ENCODE measurements around the gene SFTA2.
"Not testable (repeated sequence)": the region's sequence is repeated elsewhere in the genome, so short reads cannot be mapped to it uniquely, and the experiment has no call there.

The SFTA2 gene

DNA sequence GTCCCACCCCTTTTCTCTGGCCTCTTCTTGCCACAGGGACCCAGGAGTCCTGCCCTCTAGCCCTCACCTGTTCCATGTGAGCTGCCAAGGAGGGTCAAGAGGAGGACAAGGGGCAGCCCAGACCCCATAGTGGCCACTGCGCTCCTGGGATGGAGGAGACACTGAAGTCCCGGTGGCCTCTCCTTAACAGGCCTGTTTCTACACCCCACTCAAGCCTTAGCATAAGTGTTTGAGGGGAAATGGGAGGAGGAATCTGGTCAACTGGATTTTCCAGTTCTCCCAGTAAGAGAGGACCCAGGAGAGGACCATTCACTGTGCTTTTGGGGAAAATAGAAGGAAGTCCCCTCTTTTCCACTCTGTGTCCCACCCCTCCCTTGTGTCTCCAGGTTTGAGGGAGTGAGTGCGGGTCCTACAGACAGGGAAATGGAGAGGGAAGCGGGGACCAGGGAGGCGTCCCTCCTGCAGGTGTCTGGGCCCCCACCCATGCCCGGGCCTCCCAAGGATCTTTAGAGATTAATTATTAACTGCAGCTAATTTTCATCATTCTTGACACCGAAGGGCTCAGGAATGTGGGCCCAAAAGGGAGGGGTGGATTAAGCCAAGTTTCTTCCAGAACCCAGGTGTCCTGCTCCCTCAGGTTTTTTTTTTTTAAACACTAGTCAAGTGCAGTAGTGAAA, at the start of gene SFTA2:
TSS of gene SFTA2 (minus strand) at position 202 of the 677 bp plus-strand sequence. CDS start at position 128, 74 bp downstream.
- DNase-seq (ENCODE audit: low read depth): no peak

- DNase-seq (ENCODE audit: low read depth): no peak
These were observed 47.7 kb upstream of the SFTA2 start for GRCh38 chr6:30979690-30980089.

GRCh38 chr6:30979141-30979540, 47.2 kb upstream of the SFTA2 start:
- no peak for DNase-seq (ENCODE audit: low read depth)

DNA sequence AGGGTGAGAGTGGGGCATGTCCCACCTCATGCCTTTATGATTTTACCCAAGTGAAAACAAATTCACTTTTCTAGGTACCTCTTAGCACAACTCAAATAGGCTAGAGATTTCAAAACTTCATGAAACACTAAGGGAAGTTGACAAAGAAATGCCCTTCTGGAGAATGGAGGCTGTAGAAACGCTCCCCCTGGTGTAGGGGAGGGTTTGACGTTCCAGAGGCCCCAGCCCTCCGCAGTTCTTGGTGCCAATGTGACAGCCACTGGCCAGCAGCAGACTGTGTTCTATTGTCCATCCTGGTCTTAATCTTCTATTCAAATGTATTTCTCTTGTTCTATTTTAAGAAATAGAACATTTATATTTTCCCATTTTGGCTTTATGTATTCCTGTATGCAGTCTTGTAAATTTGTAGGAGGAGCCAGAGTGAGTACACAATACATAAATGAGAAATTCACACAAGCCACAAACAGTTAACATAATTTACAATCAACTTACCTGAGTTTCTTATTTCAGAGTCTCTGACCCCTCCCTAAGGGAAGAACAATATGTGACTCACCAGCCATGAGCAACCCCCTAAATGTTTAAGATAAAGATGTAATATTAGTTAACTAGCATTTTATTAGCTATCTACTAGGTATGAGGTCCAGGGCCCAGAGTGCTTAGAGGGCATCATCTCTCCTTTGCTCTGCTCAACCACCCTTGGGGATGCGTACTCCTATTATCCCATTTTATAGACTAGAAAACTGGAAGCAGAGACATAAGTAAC, 42.7 kb upstream of the SFTA2 start:
- DNase-seq (ENCODE audit: low read depth): no peak

GRCh38 chr6:30972816-30973215, 40.8 kb upstream of the SFTA2 start:
- no peak for DNase-seq (ENCODE audit: low read depth)

GRCh38 chr6:30970946-30971345, 39.0 kb upstream of the SFTA2 start:
- DNase-seq (ENCODE audit: low read depth): no peak

DNA sequence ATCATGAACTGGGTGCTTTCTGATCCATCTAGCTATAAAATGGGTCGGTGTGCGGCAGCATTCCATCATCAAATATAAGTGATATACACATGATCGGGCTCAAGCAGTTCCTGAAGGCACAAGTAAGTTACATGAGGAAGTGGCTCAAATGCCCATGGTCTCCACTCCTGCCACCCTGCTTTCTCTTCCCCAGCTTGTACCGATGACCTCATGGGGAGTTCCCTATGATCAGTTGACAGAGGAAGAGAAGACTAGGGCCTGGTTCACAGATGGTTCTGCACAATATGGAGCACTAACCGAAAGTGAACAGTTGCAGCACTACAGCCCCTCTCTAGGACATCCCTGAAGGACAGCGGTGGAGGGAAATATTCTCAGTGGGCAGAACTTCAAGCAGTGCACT, 37.2 kb upstream of the SFTA2 start:
- not testable (repeated sequence) for DNase-seq (ENCODE audit: low read depth)

GRCh38 chr6:30966154-30966553, 34.2 kb upstream of the SFTA2 start:
- no peak for DNase-seq (ENCODE audit: low read depth)

GRCh38 chr6:30965140-30965601, 33.2 kb upstream of the SFTA2 start:
- DNase-seq (ENCODE audit: low read depth): no peak

- DNase-seq (ENCODE audit: low read depth): no peak
These were observed 32.1 kb upstream of the SFTA2 start for GRCh38 chr6:30964075-30964474.

- peak; percentile 26 for DNase-seq (ENCODE audit: low read depth)
These were observed 31.7 kb upstream of the SFTA2 start for GRCh38 chr6:30963641-30964040.

DNA sequence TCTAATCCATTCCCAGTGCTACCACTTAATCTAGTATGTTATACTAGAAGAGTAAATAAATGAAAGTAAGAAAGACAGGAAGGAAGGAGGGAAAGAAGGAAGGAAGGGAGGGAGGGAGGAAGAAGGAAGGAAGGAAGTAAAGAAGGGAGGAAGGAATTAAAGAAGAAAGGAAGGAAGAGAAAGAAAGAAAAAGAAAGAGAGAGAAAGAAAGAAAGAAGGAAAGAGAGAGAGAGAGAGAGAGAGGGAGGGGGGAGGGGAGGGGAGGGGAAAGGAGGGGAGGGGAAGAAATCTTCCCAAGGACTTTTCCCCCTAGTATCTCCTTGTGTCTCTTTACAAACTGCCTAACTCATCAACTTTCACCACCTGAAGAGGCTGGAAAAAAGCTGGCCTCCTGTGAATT, 30.7 kb upstream of the SFTA2 start:
- no peak for DNase-seq (ENCODE audit: low read depth)

- DNase-seq (ENCODE audit: low read depth): peak; percentile 25
These were observed 29.1 kb upstream of the SFTA2 start for GRCh38 chr6:30960907-30961673.

- no peak for DNase-seq (ENCODE audit: low read depth)
These were observed 25.7 kb upstream of the SFTA2 start for GRCh38 chr6:30957716-30958115.

DNA sequence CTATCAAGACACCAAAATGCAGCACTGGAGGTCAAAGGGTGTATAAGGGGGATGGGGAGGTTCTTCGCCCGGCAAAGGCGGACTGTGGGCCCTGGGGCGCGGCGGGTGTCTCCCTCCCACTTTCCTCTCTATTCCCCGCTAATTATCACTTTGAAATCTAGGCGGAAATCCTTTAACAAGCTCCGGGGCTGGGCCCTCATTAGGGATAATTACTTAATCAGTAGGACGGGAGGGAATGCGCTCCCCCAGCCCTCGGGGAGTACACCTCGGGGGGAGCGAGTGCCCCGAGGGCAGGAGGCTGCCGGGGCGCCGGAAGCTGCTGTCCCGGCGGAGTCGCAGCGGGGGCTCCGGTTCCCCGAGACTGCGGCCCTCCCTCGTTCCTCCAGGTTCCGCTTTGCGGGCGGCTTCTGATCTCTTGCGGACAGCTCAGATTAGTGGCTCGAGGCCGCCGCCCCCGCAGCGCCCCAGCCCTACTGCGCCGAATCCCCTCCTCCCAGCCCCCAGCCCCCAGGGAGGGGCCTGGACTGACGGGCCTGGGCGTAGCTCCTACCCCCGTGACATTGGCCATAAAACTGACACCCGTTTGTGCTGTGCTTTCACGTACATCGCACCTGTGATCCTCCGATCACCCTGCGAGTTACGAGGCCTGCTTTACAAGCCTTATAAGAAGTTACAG, 23.5 kb upstream of the SFTA2 start:
- DNase-seq (ENCODE audit: low read depth): no peak

DNA sequence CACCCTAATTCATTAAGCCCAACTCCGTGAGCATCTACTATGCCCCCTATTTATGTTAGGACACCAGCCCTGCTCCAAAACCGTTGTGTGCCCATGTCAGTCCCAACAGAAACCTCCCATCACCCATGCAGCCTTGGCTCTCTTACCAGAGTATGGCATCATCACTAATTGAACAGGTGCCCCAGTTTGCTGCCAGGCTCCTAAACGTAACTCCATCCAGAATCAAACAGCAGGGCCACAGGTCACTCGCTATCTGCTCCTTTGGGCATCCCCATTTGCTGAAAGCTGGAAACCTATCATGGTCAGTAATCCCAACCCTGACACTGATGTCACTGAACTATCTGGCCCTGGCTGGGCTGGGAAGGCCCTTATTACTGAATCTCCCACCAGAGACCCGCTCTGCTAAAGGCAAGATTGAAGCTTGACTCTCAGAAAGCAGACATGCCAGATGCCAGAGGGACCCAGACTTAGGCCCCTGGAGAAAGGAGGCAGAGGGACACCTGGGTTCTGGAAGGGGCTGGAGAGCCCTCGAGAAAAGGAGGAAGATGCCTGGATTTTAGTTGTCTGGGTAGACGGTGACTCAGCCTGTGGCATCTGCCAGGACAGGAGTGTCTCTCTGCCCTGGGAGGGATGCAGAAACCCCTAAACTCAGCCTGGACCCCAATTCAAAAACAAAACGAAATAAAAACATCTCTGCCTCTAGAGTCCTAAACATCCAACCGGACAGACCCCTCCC, 22.8 kb upstream of the SFTA2 start:
- DNase-seq (ENCODE audit: low read depth): no peak

DNA sequence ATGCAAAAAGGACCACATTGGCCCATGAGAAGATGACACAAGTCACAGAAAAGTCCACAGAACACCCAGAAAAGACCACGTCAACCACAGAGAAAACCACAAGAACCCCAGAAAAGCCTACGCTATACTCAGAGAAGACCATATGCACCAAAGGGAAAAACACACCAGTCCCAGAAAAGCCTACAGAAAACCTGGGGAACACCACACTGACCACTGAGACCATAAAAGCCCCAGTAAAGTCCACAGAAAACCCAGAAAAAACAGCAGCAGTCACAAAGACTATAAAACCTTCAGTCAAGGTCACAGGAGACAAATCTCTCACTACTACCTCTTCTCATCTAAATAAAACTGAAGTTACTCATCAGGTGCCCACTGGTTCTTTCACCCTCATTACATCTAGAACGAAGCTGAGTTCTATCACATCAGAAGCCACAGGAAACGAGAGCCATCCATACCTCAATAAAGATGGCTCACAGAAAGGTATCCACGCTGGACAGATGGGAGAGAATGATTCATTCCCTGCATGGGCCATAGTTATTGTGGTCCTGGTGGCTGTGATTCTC, 20.0 kb upstream of the SFTA2 start:
- no peak for DNase-seq (ENCODE audit: low read depth)

DNA sequence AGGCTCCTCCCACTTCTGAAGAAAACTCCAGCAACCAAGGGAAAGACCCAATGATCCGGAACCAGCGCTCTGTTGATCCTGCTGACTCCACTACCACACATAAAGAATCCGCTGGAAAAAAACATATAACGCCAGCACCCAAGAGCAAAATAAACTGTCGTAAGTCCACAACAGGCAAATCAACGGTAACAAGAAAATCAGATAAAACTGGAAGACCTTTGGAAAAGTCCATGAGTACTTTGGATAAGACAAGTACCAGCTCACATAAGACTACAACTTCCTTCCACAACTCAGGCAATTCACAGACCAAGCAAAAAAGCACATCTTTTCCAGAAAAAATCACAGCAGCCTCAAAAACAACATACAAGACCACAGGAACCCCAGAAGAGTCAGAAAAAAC, 16.8 kb upstream of the SFTA2 start:
- DNase-seq (ENCODE audit: low read depth): no peak

GRCh38 chr6:30947231-30947630, 15.3 kb upstream of the SFTA2 start:
- DNase-seq (ENCODE audit: low read depth): no peak

- DNase-seq (ENCODE audit: low read depth): no peak
These were observed 13.3 kb upstream of the SFTA2 start for GRCh38 chr6:30945281-30945680.

- no peak for DNase-seq (ENCODE audit: low read depth)
These were observed 12.1 kb upstream of the SFTA2 start for GRCh38 chr6:30944051-30944450.

All from stromal cell of bone marrow (primary cell).